Esophagus squamous epithelium (tissue), 5 donors: Measurements from ENCODE around the gene C4orf36. TPM values are rescaled to one million over a fixed set of nuclear protein-coding genes. Genes with fewer than 3 reads are reported as not detected.

Experiments
- DNase-seq: peaks from one replicate; lab custom pipeline; 2025; lab: John Stamatoyannopoulos, UW
- H3K27ac ChIP-seq, 4 donors: fragments of 200-600 bp; sonication (generic); one replicate each; pipeline ENCODE4 v1.5.1; 2016 to 2019; ENCODE audit warnings: mild to moderate bottlenecking in 1 of 4
- H3K27me3 ChIP-seq, 4 donors: fragments of 200-600 bp; sonication (generic); 1 replicate in 3 of 4; 2 replicates in 1 of 4; pipeline versions ENCODE4 v1.5.1 to v1.6.0; 2017 to 2021; ENCODE audit warnings: antibody characterized with exemption in 1 of 4
- H3K36me3 ChIP-seq, 3 donors: fragments of 200-600 bp; sonication (generic); one replicate each; pipeline ENCODE4 v1.5.1; 2016 to 2019
- H3K4me1 ChIP-seq, 3 donors: fragments of 200-600 bp; sonication (generic); one replicate each; pipeline ENCODE4 v1.5.1; 2017 to 2019
- H3K4me3 ChIP-seq, 4 donors: fragments of 200-600 bp; sonication (generic); 1 replicate in 3 of 4; 2 replicates in 1 of 4; pipeline ENCODE4 v1.5.1; 2016 to 2019; ENCODE audit warnings: mild to moderate bottlenecking in 2 of 4, moderate library complexity in 1 of 4
- H3K9me3 ChIP-seq, 3 donors: fragments of 200-600 bp; sonication (generic); one replicate each; pipeline ENCODE4 v1.5.1; 2016 to 2019
- POLR2A ChIP-seq, 4 donors: fragments of 450-650 bp; IDR thresholded peaks; one replicate each; pipeline ENCODE4 v1.6.1; 2017; ENCODE audit warnings: antibody characterized with exemption in 4 of 4, mild to moderate bottlenecking in 4 of 4, moderate library complexity in 3 of 4
- WGBS, 2 donors: methylation state at CpG; one replicate each; pipeline ENCODE4 v1.1.5; 2018; 5-methylcytosine and 5-hydroxymethylcytosine counted together
- intact Hi-C: fragments of 100-400 bp; cut with DNase I; formaldehyde crosslinking; loops from one replicate; pipeline ENCODE4 v1.15.0; 2022
- total RNA-seq, 4 donors: library from RNA; depleted of rRNA; stranded (reverse); fragments of >200 nt; gene quantifications; one replicate each; pipeline ENCODE4 v1.1.0, GENCODE V29; 2016
- TF ChIP-seq, protein P1 (sequence below), 6 experiments: fragments of 450-650 bp in 4 of 6; fragments of 200-600 bp in 2 of 6; sonication (generic) in 2 of 6; IDR thresholded peaks; one replicate each; pipeline ENCODE4 v1.5.1; 2016 to 2019; ENCODE audit warnings: antibody characterized with exemption in 6 of 6, mild to moderate bottlenecking in 4 of 6, moderate library complexity in 4 of 6
- donor health status: DM: yes; HTN: yes; CAD: no.

Gene C4orf36
- total RNA-seq, 4 donors from 2014 or later = 1.3 to 5.0 (median 2.7) TPM

DNA sequence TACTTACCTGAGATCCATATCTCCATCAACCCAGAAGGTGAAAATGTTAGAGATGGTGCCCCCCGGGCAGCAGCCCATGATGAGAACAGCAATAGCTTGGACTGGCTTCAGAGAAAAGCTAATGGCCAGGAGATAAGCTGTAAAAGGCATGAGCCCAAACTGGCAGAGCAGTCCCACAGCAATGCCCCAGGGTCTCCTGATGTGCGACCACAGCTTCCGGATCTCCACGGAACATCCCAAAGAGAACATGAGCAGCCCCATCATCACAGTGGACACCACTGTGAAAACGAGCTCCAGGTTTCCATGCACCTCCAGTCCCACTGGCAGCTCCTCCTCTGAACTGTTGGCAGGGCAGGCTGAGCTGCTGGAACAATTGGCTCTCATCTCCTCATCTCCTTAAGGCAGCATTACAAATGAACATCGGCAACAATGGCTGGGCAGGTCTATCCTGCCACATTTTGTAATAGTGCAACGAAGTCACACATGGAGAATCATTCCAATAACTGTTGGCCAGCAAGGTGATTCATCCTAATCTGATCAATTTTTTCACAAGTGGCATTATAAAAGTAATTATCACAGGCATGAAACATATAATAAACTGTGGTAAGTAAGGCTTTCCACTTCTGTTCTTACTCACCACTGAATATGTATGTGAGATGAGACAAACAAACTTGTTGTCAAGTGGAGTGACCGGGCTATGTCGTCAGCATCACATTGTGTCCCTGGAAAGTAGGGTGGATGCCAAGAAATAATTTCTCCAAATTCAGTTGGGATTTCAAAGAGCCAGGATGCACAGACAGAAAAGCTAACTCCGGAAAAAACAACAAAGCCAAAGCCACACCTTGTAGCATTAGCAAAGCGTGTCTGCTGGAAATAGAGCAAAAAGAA, 43.2 kb downstream of the C4orf36 start, which contains the start of gene SLC10A6:
Gene SLC10A6, minus strand, starts transcription at position 653 of the 888 bp plus-strand sequence. Its CDS starts 269 bp downstream, at position 384.
- intact Hi-C loops = no loop called here
- Histone ChIP-seq H3K36me3 (no peaks in the 10 kb centered on the region), H3K4me1 (peaks cover 0 to 67% (median 13%) of the 10 kb centered on the region in 3 donors), H3K27me3 (no peaks in the 10 kb centered on the region), H3K27ac (peak within 1 kb of the TSS; percentile 84 to 89 (median 88)), H3K4me3 (peak within 1 kb of the TSS; percentile 40 to 60 (median 45)), H3K9me3 (no peaks in the 10 kb centered on the region)
- no peak for TF ChIP-seq POLR2A (IDR thresholded peaks at IDR 0.05)
- TF ChIP-seq, protein P1, sequence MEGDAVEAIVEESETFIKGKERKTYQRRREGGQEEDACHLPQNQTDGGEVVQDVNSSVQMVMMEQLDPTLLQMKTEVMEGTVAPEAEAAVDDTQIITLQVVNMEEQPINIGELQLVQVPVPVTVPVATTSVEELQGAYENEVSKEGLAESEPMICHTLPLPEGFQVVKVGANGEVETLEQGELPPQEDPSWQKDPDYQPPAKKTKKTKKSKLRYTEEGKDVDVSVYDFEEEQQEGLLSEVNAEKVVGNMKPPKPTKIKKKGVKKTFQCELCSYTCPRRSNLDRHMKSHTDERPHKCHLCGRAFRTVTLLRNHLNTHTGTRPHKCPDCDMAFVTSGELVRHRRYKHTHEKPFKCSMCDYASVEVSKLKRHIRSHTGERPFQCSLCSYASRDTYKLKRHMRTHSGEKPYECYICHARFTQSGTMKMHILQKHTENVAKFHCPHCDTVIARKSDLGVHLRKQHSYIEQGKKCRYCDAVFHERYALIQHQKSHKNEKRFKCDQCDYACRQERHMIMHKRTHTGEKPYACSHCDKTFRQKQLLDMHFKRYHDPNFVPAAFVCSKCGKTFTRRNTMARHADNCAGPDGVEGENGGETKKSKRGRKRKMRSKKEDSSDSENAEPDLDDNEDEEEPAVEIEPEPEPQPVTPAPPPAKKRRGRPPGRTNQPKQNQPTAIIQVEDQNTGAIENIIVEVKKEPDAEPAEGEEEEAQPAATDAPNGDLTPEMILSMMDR (IDR thresholded peaks at IDR 0.05) = no peak
- 19 to 46% methylated on average over 10 to 11 of the region's 11 CpGs for WGBS, 2 donors
- DNase-seq = no peak

DNA sequence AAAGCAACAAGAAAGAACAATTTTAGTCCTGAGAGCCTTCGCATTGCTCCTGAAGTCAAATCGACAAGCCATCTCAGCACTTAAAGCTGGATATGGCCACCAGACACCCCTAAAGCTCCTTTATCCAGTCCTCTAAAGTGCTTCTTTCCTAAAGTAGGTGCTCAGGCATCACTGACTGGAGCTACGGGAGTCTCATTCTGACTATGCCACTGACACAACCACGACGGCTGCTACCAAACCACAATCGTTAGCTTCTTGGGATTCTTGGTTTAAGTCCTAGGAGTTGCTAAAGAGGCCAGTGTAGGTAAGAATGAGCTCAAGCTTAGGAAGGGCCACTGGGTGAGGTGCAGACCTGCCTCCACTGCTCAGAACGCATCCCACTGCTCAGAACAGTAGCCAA, 44.1 kb downstream of the C4orf36 start:
- Histone ChIP-seq H3K9me3 (no peaks in the 10 kb centered on the region), H3K4me3 (peak overlapping the region; percentile 40 to 60 (median 45)), H3K36me3 (no peaks in the 10 kb centered on the region), H3K27ac (peak overlapping the region; percentile 84 to 89 (median 88)), H3K27me3 (no peaks in the 10 kb centered on the region), H3K4me1 (peaks cover 0 to 75% (median 18%) of the 10 kb centered on the region in 3 donors)
- no peak for DNase-seq
- intact Hi-C loops = no loop called here
- TF ChIP-seq POLR2A (IDR thresholded peaks at IDR 0.05) = no peak
- TF ChIP-seq, protein P1 (IDR thresholded peaks at IDR 0.05) = no peak
- WGBS, 2 donors = 55 to 61% methylated on average over 6 to 7 of the region's 7 CpGs

DNA sequence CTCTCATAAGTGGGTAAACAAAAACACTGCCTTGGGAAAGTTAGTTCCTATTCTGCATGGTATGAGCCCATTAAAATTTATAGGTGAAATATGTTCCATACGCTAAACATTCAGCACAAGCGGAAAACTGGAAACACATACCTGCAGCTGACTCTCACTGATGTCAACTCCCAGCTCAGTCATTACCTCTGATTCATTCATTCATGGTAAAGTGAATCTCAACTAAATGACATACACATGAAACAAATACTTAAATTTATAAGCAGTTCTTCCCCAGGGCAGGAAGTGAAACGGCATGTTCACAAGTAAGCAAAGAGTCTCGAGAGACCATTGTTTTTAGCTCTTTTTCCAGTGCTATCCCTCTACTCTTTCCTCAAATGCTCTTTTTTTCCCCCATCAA, 44.7 kb downstream of the C4orf36 start:
- Histone ChIP-seq H3K9me3 (no peaks in the 10 kb centered on the region), H3K27ac (peak overlapping the region; percentile 84 to 89 (median 88)), H3K4me3 (peak overlapping the region; percentile 40 to 60 (median 45)), H3K36me3 (no peaks in the 10 kb centered on the region), H3K4me1 (peaks cover 0 to 81% (median 18%) of the 10 kb centered on the region in 3 donors), H3K27me3 (no peaks in the 10 kb centered on the region)
- 33 to 53% methylated on average over 4 of the region's 4 CpGs for WGBS, 2 donors
- no peak for DNase-seq
- intact Hi-C loops = no loop called here
- no peak for TF ChIP-seq POLR2A (IDR thresholded peaks at IDR 0.05)
- TF ChIP-seq, protein P1 (IDR thresholded peaks at IDR 0.05) = no peak

DNA sequence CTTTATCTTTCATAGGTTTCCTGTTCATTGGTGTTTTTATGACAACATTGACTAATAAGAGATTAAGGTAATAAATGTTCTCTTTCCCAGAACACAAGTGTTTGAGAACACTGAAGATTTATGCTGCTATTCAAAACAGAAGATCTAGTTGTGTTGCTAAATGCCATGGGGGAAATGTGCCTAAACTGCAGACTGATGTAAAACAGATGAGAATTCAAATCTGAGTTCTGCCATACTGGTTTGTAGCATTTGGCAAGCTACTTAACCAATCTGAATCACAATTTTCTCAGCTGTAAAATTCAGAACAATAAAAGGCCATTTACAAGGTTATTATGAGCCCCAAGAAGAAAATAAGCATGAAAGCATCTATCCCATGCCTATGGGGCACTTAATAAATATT, 45.3 kb downstream of the C4orf36 start:
- TF ChIP-seq POLR2A (IDR thresholded peaks at IDR 0.05) = no peak
- TF ChIP-seq, protein P1 (IDR thresholded peaks at IDR 0.05) = no peak
- H3K9me3 ChIP-seq = no peaks in the 10 kb centered on the region
- intact Hi-C loops = no loop called here
- H3K27ac ChIP-seq = peak overlapping the region; percentile 84 to 89 (median 88)
- H3K4me3 ChIP-seq = peak overlapping the region; percentile 40 to 60 (median 45)
- no peaks in the 10 kb centered on the region for H3K36me3 ChIP-seq
- no peaks in the 10 kb centered on the region for H3K27me3 ChIP-seq
- peaks cover 2 to 86% (median 23%) of the 10 kb centered on the region in 3 donors for H3K4me1 ChIP-seq
- no peak for DNase-seq

DNA sequence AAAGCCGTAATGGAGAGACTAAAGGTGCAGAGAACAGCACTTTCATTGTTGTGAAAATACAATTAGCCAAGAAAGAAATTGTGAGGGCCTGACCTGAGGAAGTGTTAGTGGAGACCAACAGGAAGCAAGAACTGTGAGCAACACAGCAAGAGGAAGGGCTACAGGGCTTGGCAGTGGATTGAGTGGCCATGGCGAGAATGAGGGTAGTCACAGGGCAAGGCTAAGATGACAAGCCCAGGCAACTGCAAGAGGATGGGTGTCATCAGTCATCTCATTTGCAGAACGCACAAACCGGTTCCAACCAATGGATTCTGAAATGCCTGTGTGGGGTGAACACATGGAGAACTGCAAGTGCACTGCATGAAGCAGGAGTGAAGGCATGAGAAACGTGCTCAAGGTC, 46.6 kb downstream of the C4orf36 start:
- Histone ChIP-seq H3K27ac (peak overlapping the region; percentile 73 to 89 (median 88)), H3K4me3 (peak overlapping the region in 3 of 4 donors; percentile 4 to 60 (median 41)), H3K4me1 (peaks cover 6 to 95% (median 23%) of the 10 kb centered on the region in 3 donors), H3K9me3 (no peaks in the 10 kb centered on the region), H3K27me3 (no peaks in the 10 kb centered on the region), H3K36me3 (no peaks in the 10 kb centered on the region)
- 15 to 49% methylated on average over 5 of the region's 5 CpGs for WGBS, 2 donors
- DNase-seq = no peak
- intact Hi-C loops = no loop called here
- TF ChIP-seq, protein P1 (IDR thresholded peaks at IDR 0.05) = no peak
- peak in 1 of 4 donors; percentile 17 for TF ChIP-seq POLR2A (IDR thresholded peaks at IDR 0.05)
